KMS-11 (cell line): ENCODE data around the gene KRTAP20-3.

Experiments
- H2AFZ ChIP-seq: fragments of 200-600 bp; sonication (generic); 2 replicates; pipeline ENCODE4 v1.6.1; 2016; ENCODE audit warnings: antibody characterized with exemption, mixed run types, low read depth
- H3K27ac ChIP-seq: fragments of 200-600 bp; sonication (generic); 2 replicates; pipeline ENCODE4 v1.6.1; 2016; ENCODE audit warnings: mild to moderate bottlenecking, mixed run types
- H3K27me3 ChIP-seq: fragments of 200-600 bp; sonication (generic); 2 replicates; pipeline ENCODE4 v1.6.1; 2017; ENCODE audit warnings: mild to moderate bottlenecking, low read depth, mixed run types, moderate library complexity; ENCODE audit not compliant: insufficient read depth
- H3K36me3 ChIP-seq: fragments of 200-600 bp; sonication (generic); 2 replicates; pipeline ENCODE4 v1.6.1; 2017; ENCODE audit warnings: mild to moderate bottlenecking, mixed run types; ENCODE audit not compliant: insufficient read depth
- H3K4me1 ChIP-seq: fragments of 200-600 bp; sonication (generic); 2 replicates; pipeline ENCODE4 v1.6.1; 2016; ENCODE audit warnings: mild to moderate bottlenecking, low read depth, mixed run types; ENCODE audit not compliant: poor library complexity, severe bottlenecking
- H3K4me2 ChIP-seq: fragments of 200-600 bp; sonication (generic); 2 replicates; pipeline ENCODE4 v1.7.0; 2016; ENCODE audit warnings: mild to moderate bottlenecking, mixed run types
- H3K4me3 ChIP-seq: fragments of 200-600 bp; sonication (generic); IDR thresholded peaks from 2 replicates; pipeline ENCODE4 v1.6.1; 2017; ENCODE audit warnings: low read depth, low read length, mixed read lengths; ENCODE audit not compliant: insufficient read depth
- H3K79me2 ChIP-seq: fragments of 200-600 bp; sonication (generic); 2 replicates; pipeline ENCODE4 v1.6.1; 2016; ENCODE audit warnings: low read depth, mixed run types; ENCODE audit not compliant: insufficient read depth
- H3K9ac ChIP-seq: fragments of 200-600 bp; sonication (generic); 2 replicates; pipeline ENCODE4 v1.6.1; 2016; ENCODE audit warnings: mild to moderate bottlenecking, mixed run types
- H4K20me1 ChIP-seq: fragments of 200-600 bp; sonication (generic); 2 replicates; pipeline ENCODE4 v1.6.1; 2016; ENCODE audit warnings: mild to moderate bottlenecking, mixed run types; ENCODE audit not compliant: insufficient read depth
- TF ChIP-seq, protein P1 (sequence below): fragments of 200-600 bp; sonication (generic); conservative IDR thresholded peaks from 2 replicates; pipeline ENCODE4 v1.6.1; 2017; ENCODE audit warnings: low read depth, mild to moderate bottlenecking, antibody characterized with exemption, low read length, moderate library complexity, mixed read lengths

Gene KRTAP20-3

DNA sequence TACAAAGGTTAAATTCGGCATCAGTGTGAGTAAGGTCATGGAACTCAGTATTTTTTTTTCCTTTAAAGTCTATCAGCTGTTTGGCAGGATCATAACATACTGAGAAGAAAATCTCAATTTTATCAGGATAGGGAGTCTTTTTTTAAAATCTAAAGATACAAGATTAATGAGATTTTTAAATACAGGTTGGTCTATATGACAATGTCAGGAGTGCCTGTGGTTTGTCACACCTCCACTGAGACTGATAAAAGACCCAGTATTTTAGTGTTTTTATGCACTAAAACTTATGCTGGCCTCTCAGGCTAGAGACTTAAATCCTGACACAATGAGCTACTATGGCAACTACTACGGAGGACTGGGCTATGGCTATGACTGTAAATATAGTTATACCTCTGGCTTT is at the start of gene KRTAP20-3:
TSS of gene KRTAP20-3 (plus strand) at position 301 of the 400 bp plus-strand sequence.
- Histone ChIP-seq H3K27ac (no peak within 1 kb of the TSS), H3K4me1 (no peaks in the 10 kb centered on the region), H3K4me3 (no peak within 1 kb of the TSS), H3K79me2 (no peaks in the 10 kb centered on the region), H3K4me2 (no peak within 1 kb of the TSS), H2AFZ (no peak within 1 kb of the TSS), H3K36me3 (no peaks in the 10 kb centered on the region), H4K20me1 (no peaks in the 10 kb centered on the region), H3K9ac (no peak within 1 kb of the TSS), H3K27me3 (no peaks in the 10 kb centered on the region)
- TF ChIP-seq, protein P1, sequence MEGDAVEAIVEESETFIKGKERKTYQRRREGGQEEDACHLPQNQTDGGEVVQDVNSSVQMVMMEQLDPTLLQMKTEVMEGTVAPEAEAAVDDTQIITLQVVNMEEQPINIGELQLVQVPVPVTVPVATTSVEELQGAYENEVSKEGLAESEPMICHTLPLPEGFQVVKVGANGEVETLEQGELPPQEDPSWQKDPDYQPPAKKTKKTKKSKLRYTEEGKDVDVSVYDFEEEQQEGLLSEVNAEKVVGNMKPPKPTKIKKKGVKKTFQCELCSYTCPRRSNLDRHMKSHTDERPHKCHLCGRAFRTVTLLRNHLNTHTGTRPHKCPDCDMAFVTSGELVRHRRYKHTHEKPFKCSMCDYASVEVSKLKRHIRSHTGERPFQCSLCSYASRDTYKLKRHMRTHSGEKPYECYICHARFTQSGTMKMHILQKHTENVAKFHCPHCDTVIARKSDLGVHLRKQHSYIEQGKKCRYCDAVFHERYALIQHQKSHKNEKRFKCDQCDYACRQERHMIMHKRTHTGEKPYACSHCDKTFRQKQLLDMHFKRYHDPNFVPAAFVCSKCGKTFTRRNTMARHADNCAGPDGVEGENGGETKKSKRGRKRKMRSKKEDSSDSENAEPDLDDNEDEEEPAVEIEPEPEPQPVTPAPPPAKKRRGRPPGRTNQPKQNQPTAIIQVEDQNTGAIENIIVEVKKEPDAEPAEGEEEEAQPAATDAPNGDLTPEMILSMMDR = no peak

DNA sequence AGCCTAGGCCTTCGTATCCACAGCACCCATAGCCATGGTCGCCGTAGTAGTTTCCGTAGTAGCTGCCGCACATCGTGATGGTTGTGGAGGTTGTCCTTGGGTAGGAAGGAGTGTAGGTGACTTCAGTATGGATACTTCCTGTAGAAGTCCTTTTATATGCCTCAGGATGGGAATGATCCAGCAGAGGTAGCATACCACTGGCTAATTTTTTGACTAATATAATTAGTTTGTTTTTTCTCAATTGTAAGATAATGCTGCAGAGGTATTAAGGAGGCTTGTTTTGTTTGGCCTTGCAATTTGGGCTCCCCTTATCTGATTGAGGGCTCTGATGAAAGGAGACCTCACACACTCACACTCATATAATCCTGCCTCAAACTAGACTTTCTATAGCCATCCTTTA is 43.9 kb upstream of the KRTAP20-3 start, which contains the start of gene KRTAP6-2:
TSS of gene KRTAP6-2 (minus strand) at position 101 of the 400 bp plus-strand sequence. CDS start at position 73, 28 bp downstream.
- H3K27me3 ChIP-seq = no peaks in the 10 kb centered on the region
- no peak within 1 kb of the TSS for H3K4me3 ChIP-seq
- H3K79me2 ChIP-seq = no peaks in the 10 kb centered on the region
- H3K9ac ChIP-seq = no peak within 1 kb of the TSS
- no peak within 1 kb of the TSS for H3K4me2 ChIP-seq
- TF ChIP-seq, protein P1 = no peak
- H2AFZ ChIP-seq = no peak within 1 kb of the TSS
- no peak within 1 kb of the TSS for H3K27ac ChIP-seq
- no peaks in the 10 kb centered on the region for H3K36me3 ChIP-seq
- H3K4me1 ChIP-seq = no peaks in the 10 kb centered on the region
- no peaks in the 10 kb centered on the region for H4K20me1 ChIP-seq

- H3K79me2 ChIP-seq = no peaks in the 10 kb centered on the region
- no peak within 1 kb of the TSS for H3K4me2 ChIP-seq
- no peaks in the 10 kb centered on the region for H4K20me1 ChIP-seq
- H3K9ac ChIP-seq = no peak within 1 kb of the TSS
- H3K27me3 ChIP-seq = no peaks in the 10 kb centered on the region
- no peak within 1 kb of the TSS for H2AFZ ChIP-seq
- no peak within 1 kb of the TSS for H3K4me3 ChIP-seq
- H3K27ac ChIP-seq = no peak within 1 kb of the TSS
- H3K36me3 ChIP-seq = no peaks in the 10 kb centered on the region
- H3K4me1 ChIP-seq = no peaks in the 10 kb centered on the region
- TF ChIP-seq, protein P1 = no peak
Observed at GRCh38 chr21:30600787-30601186, 41.9 kb upstream of the KRTAP20-3 start, which contains the start of gene KRTAP22-1. Gene KRTAP22-1, plus strand, starts transcription at chr21:30601087.

- H3K4me2 ChIP-seq = no peak overlapping the region
- no peak overlapping the region for H3K4me3 ChIP-seq
- TF ChIP-seq, protein P1 = no peak
- no peak overlapping the region for H3K9ac ChIP-seq
- no peaks in the 10 kb centered on the region for H3K36me3 ChIP-seq
- H3K79me2 ChIP-seq = no peaks in the 10 kb centered on the region
- no peaks in the 10 kb centered on the region for H3K27me3 ChIP-seq
- no peak overlapping the region for H2AFZ ChIP-seq
- no peak overlapping the region for H3K27ac ChIP-seq
- no peaks in the 10 kb centered on the region for H3K4me1 ChIP-seq
- H4K20me1 ChIP-seq = no peaks in the 10 kb centered on the region
Observed at GRCh38 chr21:30605968-30606367, 36.7 kb upstream of the KRTAP20-3 start.
